HepG2 (cell line): ENCODE measurements around the gene IL21R. TPM values are rescaled to one million over a fixed set of nuclear protein-coding genes. Genes with fewer than 3 reads are reported as not detected.

Source experiments
- BRD4 ChIP-seq: sonication (generic); formaldehyde crosslinking; IDR thresholded peaks from 2 replicates; pipeline ENCODE4 v1.4.0; 2020; ENCODE audit warnings: missing genetic modification reagents
- CREB1 ChIP-seq, 2 experiments: fragments of 450-650 bp in 1 of 2; IDR thresholded peaks; 2 replicates each; pipeline ENCODE4 v1.6.1; 2016 to 2017; ENCODE audit warnings: control low read depth in 1 of 2, mild to moderate bottlenecking in 1 of 2, missing compliant biosample characterization in 1 of 2, missing genetic modification characterization in 1 of 2
- GLI4 ChIP-seq: sonication (generic); formaldehyde crosslinking; IDR thresholded peaks from 2 replicates; pipeline ENCODE4 v1.5.1; 2020; ENCODE audit warnings: missing genetic modification reagents, mild to moderate bottlenecking, moderate library complexity, borderline replicate concordance
- HDAC2 ChIP-seq: sonication (generic); formaldehyde crosslinking; IDR thresholded peaks from 2 replicates; pipeline ENCODE4 v1.4.0; 2020; ENCODE audit warnings: missing genetic modification reagents
- HOXA3 ChIP-seq: sonication (generic); formaldehyde crosslinking; IDR thresholded peaks from 2 replicates; pipeline ENCODE4 v1.5.0; 2020; ENCODE audit warnings: missing genetic modification reagents
- KDM1A ChIP-seq: IDR thresholded peaks from 2 replicates; pipeline ENCODE4 v1.6.1; 2016; ENCODE audit warnings: missing compliant biosample characterization
- MZF1 ChIP-seq: sonication (generic); formaldehyde crosslinking; IDR thresholded peaks from 2 replicates; pipeline ENCODE4 v1.8.1; 2023; ENCODE audit warnings: mild to moderate bottlenecking, missing genetic modification reagents, borderline replicate concordance
- NFKBIZ ChIP-seq: IDR thresholded peaks from 2 replicates; pipeline ENCODE4 v1.6.1; 2018; ENCODE audit warnings: missing genetic modification reagents, missing compliant biosample characterization
- PAF1 ChIP-seq: IDR thresholded peaks from 2 replicates; pipeline ENCODE4 v1.6.1; 2016; ENCODE audit warnings: missing genetic modification reagents, missing compliant biosample characterization
- RXRB ChIP-seq: IDR thresholded peaks from 2 replicates; pipeline ENCODE4 v1.6.1; 2016; ENCODE audit warnings: borderline replicate concordance, missing genetic modification reagents, missing compliant biosample characterization
- SIX4 ChIP-seq: sonication (generic); formaldehyde crosslinking; IDR thresholded peaks from 2 replicates; pipeline ENCODE4 v1.4.0; 2020; ENCODE audit warnings: missing genetic modification reagents
- SMC3 ChIP-seq: IDR thresholded peaks from 2 replicates; pipeline ENCODE4 v1.6.1; 2011; ENCODE audit warnings: low read length, improper control_type of control experiment
- SOX13 ChIP-seq, 3 experiments: fragments of 450-650 bp in 1 of 3; sonication (generic) in 1 of 3; formaldehyde crosslinking in 1 of 3; IDR thresholded peaks in 2 of 3; conservative IDR thresholded peaks in 1 of 3; 2 replicates each; pipeline versions ENCODE4 v1.5.0 to v1.6.1; 2016 to 2020; ENCODE audit warnings: antibody characterized with exemption in 1 of 3, mild to moderate bottlenecking in 1 of 3, missing compliant biosample characterization in 1 of 3, missing genetic modification reagents in 1 of 3, moderate library complexity in 1 of 3
- ZSCAN31 ChIP-seq: sonication (generic); formaldehyde crosslinking; IDR thresholded peaks from 2 replicates; pipeline ENCODE4 v1.5.0; 2020; ENCODE audit warnings: low read depth, mild to moderate bottlenecking, missing genetic modification reagents
- polyA plus RNA-seq, 8 experiments: library from polyadenylated mRNA; depleted of rRNA in 3 of 8; stranded (reverse) in 7 of 8; unstranded in 1 of 8; fragments of >200 nt; fragmentation: Illumina TruSeq in 4 of 8; extraction: Trizol in 4 of 8; gene quantifications; 2 replicates each; pipeline versions ENCODE4 v1.2.1 to v1.2.3, GENCODE V29; 2011 to 2016; ENCODE audit warnings: low read depth in 4 of 8, missing spikeins in 1 of 8, mixed read lengths in 1 of 8; ENCODE audit not compliant: insufficient read depth in 1 of 8
- total RNA-seq, 5 experiments: library from RNA; depleted of rRNA; stranded (reverse); fragments of >200 nt; fragmentation: Illumina TruSeq; extraction: Trizol; gene quantifications; 2 replicates each; pipeline ENCODE4 v1.2.3, GENCODE V29; 2016; ENCODE audit warnings: low read depth in 1 of 5
- TF ChIP-seq, protein P1 (sequence below): sonication (generic); formaldehyde crosslinking; IDR thresholded peaks from 2 replicates; pipeline ENCODE4 v1.5.1; 2020; ENCODE audit warnings: mild to moderate bottlenecking, missing genetic modification reagents, moderate library complexity
- TF ChIP-seq, protein P2 (sequence below): sonication (generic); formaldehyde crosslinking; IDR thresholded peaks from 2 replicates; pipeline ENCODE4 v1.4.0; 2020; ENCODE audit warnings: missing genetic modification reagents
- TF ChIP-seq, protein P3 (sequence below): IDR thresholded peaks from 2 replicates; pipeline ENCODE4 v1.6.1; 2016; ENCODE audit warnings: low read depth, control low read depth
- TF ChIP-seq, protein P4 (sequence below): IDR thresholded peaks from 2 replicates; pipeline ENCODE4 v1.6.1; 2016; ENCODE audit warnings: low read depth, borderline replicate concordance
- TF ChIP-seq, protein P5 (sequence below): sonication (generic); formaldehyde crosslinking; IDR thresholded peaks from 2 replicates; pipeline ENCODE4 v1.4.0; 2020; ENCODE audit warnings: mild to moderate bottlenecking, missing genetic modification reagents

IL21R gene
- total and polyA plus RNA-seq, 2 of the 13 experiments (the other 11 are each of a cell fraction or from before 2014, with no cell fraction given): 0.49 to 0.64 TPM

DNA sequence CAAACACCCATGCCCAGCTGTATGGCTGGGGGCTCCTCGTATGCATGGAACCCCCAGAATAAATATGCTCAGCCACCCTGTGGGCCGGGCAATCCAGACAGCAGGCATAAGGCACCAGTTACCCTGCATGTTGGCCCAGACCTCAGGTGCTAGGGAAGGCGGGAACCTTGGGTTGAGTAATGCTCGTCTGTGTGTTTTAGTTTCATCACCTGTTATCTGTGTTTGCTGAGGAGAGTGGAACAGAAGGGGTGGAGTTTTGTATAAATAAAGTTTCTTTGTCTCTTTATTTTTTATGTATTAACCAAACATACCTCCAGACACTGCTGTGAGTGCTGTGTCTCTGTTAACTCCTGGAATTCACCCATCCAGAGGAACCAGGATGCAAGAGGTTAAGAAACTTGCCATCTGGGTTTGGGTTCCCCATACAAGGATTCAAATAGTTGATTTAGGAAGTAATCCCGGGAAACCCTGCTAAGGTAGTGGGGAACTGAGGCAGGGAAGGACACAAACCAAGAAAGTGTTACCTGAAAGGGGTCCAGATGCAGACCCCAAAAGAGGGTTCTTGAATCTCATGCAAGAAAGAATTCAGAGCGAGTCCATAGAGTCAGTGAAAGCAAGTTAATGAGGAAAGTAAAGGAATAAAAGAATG is 37.4 kb upstream of the IL21R start (continued):
- TF ChIP-seq, protein P1, sequence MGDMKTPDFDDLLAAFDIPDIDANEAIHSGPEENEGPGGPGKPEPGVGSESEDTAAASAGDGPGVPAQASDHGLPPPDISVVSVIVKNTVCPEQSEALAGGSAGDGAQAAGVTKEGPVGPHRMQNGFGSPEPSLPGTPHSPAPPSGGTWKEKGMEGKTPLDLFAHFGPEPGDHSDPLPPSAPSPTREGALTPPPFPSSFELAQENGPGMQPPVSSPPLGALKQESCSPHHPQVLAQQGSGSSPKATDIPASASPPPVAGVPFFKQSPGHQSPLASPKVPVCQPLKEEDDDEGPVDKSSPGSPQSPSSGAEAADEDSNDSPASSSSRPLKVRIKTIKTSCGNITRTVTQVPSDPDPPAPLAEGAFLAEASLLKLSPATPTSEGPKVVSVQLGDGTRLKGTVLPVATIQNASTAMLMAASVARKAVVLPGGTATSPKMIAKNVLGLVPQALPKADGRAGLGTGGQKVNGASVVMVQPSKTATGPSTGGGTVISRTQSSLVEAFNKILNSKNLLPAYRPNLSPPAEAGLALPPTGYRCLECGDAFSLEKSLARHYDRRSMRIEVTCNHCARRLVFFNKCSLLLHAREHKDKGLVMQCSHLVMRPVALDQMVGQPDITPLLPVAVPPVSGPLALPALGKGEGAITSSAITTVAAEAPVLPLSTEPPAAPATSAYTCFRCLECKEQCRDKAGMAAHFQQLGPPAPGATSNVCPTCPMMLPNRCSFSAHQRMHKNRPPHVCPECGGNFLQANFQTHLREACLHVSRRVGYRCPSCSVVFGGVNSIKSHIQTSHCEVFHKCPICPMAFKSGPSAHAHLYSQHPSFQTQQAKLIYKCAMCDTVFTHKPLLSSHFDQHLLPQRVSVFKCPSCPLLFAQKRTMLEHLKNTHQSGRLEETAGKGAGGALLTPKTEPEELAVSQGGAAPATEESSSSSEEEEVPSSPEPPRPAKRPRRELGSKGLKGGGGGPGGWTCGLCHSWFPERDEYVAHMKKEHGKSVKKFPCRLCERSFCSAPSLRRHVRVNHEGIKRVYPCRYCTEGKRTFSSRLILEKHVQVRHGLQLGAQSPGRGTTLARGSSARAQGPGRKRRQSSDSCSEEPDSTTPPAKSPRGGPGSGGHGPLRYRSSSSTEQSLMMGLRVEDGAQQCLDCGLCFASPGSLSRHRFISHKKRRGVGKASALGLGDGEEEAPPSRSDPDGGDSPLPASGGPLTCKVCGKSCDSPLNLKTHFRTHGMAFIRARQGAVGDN (CRISPR knock-in tag): peak; percentile 29; the same call in 1 of the 2 replicates
- TF ChIP-seq SOX13 (IDR thresholded peaks at IDR 0.05): peak; percentile 96
- peak in 1 of 2 experiments; percentile 99; a peak in 2 of 4 replicates for TF ChIP-seq SOX13 (CRISPR knock-in tag; conservative IDR thresholded peaks at IDR 0.05 in 1 of 2, IDR thresholded peaks at IDR 0.05 in 1 of 2)
- peak; percentile 80 for TF ChIP-seq RXRB (CRISPR knock-in tag)
- no peak for TF ChIP-seq PAF1 (CRISPR knock-in tag)
- peak; percentile 51; the same call in 1 of the 2 replicates for TF ChIP-seq SIX4 (CRISPR knock-in tag)
- TF ChIP-seq, protein P2, sequence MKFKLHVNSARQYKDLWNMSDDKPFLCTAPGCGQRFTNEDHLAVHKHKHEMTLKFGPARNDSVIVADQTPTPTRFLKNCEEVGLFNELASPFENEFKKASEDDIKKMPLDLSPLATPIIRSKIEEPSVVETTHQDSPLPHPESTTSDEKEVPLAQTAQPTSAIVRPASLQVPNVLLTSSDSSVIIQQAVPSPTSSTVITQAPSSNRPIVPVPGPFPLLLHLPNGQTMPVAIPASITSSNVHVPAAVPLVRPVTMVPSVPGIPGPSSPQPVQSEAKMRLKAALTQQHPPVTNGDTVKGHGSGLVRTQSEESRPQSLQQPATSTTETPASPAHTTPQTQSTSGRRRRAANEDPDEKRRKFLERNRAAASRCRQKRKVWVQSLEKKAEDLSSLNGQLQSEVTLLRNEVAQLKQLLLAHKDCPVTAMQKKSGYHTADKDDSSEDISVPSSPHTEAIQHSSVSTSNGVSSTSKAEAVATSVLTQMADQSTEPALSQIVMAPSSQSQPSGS (CRISPR knock-in tag): peak; percentile 88
- TF ChIP-seq, protein P3, sequence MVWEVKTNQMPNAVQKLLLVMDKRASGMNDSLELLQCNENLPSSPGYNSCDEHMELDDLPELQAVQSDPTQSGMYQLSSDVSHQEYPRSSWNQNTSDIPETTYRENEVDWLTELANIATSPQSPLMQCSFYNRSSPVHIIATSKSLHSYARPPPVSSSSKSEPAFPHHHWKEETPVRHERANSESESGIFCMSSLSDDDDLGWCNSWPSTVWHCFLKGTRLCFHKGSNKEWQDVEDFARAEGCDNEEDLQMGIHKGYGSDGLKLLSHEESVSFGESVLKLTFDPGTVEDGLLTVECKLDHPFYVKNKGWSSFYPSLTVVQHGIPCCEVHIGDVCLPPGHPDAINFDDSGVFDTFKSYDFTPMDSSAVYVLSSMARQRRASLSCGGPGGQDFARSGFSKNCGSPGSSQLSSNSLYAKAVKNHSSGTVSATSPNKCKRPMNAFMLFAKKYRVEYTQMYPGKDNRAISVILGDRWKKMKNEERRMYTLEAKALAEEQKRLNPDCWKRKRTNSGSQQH: 0 out of 2 replicates have a peak, but pooled peaks have one; percentile 29
- 0 out of 2 replicates have a peak, but pooled peaks have one; percentile 39 for TF ChIP-seq ZSCAN31 (CRISPR knock-in tag)
- TF ChIP-seq HOXA3 (CRISPR knock-in tag): peak; percentile 84
- TF ChIP-seq BRD4: peak; percentile 38; the same call in 1 of the 2 replicates
- TF ChIP-seq HDAC2 (CRISPR knock-in tag): peak; percentile 88
- TF ChIP-seq SMC3: peak; percentile 17; the same call in 1 of the 2 replicates
- TF ChIP-seq NFKBIZ (CRISPR knock-in tag): peak; percentile 82; the same call in 1 of the 2 replicates
- TF ChIP-seq KDM1A (CRISPR knock-in tag): peak; percentile 84
- no peak for TF ChIP-seq CREB1 (IDR thresholded peaks at IDR 0.05)
- peak; percentile 70 for TF ChIP-seq CREB1 (CRISPR knock-in tag; IDR thresholded peaks at IDR 0.05)
- TF ChIP-seq, protein P4, sequence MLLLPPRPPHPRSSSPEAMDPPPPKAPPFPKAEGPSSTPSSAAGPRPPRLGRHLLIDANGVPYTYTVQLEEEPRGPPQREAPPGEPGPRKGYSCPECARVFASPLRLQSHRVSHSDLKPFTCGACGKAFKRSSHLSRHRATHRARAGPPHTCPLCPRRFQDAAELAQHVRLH (CRISPR knock-in tag): peak; percentile 59; the same call in 1 of the 2 replicates
- TF ChIP-seq GLI4 (CRISPR knock-in tag): no peak
- TF ChIP-seq MZF1 (CRISPR knock-in tag): no peak
- TF ChIP-seq, protein P5, sequence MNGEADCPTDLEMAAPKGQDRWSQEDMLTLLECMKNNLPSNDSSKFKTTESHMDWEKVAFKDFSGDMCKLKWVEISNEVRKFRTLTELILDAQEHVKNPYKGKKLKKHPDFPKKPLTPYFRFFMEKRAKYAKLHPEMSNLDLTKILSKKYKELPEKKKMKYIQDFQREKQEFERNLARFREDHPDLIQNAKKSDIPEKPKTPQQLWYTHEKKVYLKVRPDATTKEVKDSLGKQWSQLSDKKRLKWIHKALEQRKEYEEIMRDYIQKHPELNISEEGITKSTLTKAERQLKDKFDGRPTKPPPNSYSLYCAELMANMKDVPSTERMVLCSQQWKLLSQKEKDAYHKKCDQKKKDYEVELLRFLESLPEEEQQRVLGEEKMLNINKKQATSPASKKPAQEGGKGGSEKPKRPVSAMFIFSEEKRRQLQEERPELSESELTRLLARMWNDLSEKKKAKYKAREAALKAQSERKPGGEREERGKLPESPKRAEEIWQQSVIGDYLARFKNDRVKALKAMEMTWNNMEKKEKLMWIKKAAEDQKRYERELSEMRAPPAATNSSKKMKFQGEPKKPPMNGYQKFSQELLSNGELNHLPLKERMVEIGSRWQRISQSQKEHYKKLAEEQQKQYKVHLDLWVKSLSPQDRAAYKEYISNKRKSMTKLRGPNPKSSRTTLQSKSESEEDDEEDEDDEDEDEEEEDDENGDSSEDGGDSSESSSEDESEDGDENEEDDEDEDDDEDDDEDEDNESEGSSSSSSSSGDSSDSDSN (CRISPR knock-in tag): no peak
